Cardiac muscle cell (in vitro differentiated cells and primary cell): ENCODE measurements around the gene SMG7. TPM values are rescaled to one million over a fixed set of nuclear protein-coding genes. Genes with fewer than 3 reads are reported as not detected.

Experiments
- DNase-seq, 2 donors: peaks; one replicate each; pipeline versions ENCODE4 v3.0.0 to v3.0.0-alpha.2; 2010 to 2017; ENCODE audit warnings: low read depth in 1 of 2, low spot score in 1 of 2
- H3K27ac ChIP-seq: fragments of 200-600 bp; sonication (generic); 2 replicates; pipeline ENCODE4 v1.5.1; 2016
- H3K27me3 ChIP-seq: fragments of 200-600 bp; sonication (generic); 2 replicates; pipeline ENCODE4 v1.6.0; 2016; ENCODE audit warnings: control low read depth
- H3K36me3 ChIP-seq: fragments of 200-600 bp; sonication (generic); 2 replicates; pipeline ENCODE4 v1.5.1; 2016; ENCODE audit warnings: control low read depth
- H3K4me1 ChIP-seq: fragments of 200-600 bp; sonication (generic); 2 replicates; pipeline ENCODE4 v1.8.1; 2017; ENCODE audit warnings: low read depth, mild to moderate bottlenecking, mixed run types
- H3K4me3 ChIP-seq: fragments of 200-600 bp; sonication (generic); 2 replicates; pipeline ENCODE4 v1.5.1; 2016; ENCODE audit warnings: mild to moderate bottlenecking
- H3K9me3 ChIP-seq: fragments of 200-600 bp; sonication (generic); 2 replicates; pipeline ENCODE4 v1.5.1; 2017; ENCODE audit warnings: low read depth, mild to moderate bottlenecking, control low read depth
- polyA plus RNA-seq: library from polyadenylated mRNA; unstranded; fragments of >200 nt; fragmentation: Nextera tagmentation; extraction: Ambion mirVana; gene quantifications from 2 replicates; pipeline ENCODE4 v1.2.1, GENCODE V29; 2016
- total RNA-seq: library from RNA; depleted of rRNA; stranded (reverse); fragments of >200 nt; gene quantifications from 2 replicates; pipeline ENCODE4 v1.2.3, GENCODE V29; 2016
- TF ChIP-seq, protein P1 (sequence below): IDR thresholded peaks from 2 replicates; pipeline ENCODE4 v1.5.1; 2012; ENCODE audit warnings: low read depth, mild to moderate bottlenecking, low read length

The SMG7 gene
- total and polyA plus RNA-seq, 2 experiments from 2014 or later = 30.9 to 38.8 TPM

DNA sequence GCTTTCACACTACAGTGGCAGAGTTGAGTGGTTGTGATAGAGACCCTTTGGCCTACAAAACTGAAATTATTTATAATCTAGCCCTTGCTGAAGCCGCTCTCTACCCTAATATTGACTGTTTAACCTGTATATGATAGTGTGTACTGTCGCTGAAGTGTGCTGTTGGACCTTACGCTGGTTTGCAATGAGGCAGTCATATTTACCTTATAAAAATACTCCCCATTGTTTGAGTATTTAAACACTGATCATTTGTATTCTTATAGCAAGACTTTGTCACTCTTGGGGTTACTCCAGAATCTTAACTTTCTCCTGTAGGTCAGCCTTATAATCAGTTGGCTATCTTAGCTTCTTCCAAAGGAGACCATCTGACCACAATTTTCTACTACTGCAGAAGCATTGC, 56.3 kb downstream of the SMG7 start:
- Histone ChIP-seq H3K4me1 (no peaks in the 10 kb centered on the region), H3K9me3 (no peaks in the 10 kb centered on the region), H3K27me3 (no peaks in the 10 kb centered on the region), H3K36me3 (peaks cover 50% of the 10 kb centered on the region), H3K4me3 (no peak overlapping the region), H3K27ac (no peak overlapping the region)
- DNase-seq = no peak
- TF ChIP-seq, protein P1, sequence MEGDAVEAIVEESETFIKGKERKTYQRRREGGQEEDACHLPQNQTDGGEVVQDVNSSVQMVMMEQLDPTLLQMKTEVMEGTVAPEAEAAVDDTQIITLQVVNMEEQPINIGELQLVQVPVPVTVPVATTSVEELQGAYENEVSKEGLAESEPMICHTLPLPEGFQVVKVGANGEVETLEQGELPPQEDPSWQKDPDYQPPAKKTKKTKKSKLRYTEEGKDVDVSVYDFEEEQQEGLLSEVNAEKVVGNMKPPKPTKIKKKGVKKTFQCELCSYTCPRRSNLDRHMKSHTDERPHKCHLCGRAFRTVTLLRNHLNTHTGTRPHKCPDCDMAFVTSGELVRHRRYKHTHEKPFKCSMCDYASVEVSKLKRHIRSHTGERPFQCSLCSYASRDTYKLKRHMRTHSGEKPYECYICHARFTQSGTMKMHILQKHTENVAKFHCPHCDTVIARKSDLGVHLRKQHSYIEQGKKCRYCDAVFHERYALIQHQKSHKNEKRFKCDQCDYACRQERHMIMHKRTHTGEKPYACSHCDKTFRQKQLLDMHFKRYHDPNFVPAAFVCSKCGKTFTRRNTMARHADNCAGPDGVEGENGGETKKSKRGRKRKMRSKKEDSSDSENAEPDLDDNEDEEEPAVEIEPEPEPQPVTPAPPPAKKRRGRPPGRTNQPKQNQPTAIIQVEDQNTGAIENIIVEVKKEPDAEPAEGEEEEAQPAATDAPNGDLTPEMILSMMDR = no peak

GRCh38 chr1:183533617-183534174, 61.4 kb downstream of the SMG7 start:
- no peak overlapping the region for H3K27ac ChIP-seq
- TF ChIP-seq, protein P1 = no peak
- H3K36me3 ChIP-seq = peaks cover 61% of the 10 kb centered on the region
- H3K9me3 ChIP-seq = no peaks in the 10 kb centered on the region
- H3K4me1 ChIP-seq = no peaks in the 10 kb centered on the region
- H3K4me3 ChIP-seq = no peak overlapping the region
- no peaks in the 10 kb centered on the region for H3K27me3 ChIP-seq
- no peak for DNase-seq

- TF ChIP-seq, protein P1 = no peak
- DNase-seq = no peak
- Histone ChIP-seq H3K36me3 (peaks cover 68% of the 10 kb centered on the region), H3K4me1 (no peaks in the 10 kb centered on the region), H3K9me3 (no peaks in the 10 kb centered on the region), H3K27ac (no peak overlapping the region), H3K4me3 (no peak overlapping the region), H3K27me3 (no peaks in the 10 kb centered on the region)
Measured at GRCh38 chr1:183537405-183537804, 65.1 kb downstream of the SMG7 start.

DNA sequence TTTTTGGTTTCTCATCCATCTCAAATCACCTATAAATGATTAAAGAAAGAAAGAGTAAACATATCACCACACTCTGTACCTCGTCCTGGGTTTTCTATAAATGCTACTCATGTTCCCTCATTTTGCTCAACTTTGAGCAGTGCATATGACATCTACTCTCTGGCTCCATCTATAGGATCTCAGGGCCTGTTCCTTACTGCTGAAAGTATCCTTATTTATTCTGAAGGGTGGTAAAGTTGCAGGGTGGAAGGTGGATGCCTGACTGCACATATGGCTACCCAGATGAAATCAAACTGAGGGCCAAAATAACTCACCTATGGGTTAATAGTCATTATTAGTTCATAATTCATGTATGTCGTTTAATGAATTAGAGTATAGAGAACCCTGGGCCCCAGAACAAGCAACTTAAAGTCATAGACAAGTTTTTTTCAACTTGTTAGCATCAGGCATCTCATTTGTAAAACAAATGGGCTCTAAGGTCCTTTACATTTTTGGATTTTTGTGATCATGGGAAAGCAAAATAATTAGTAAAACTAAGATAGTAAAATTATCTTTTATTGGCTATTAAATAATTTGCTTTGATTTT, 71.4 kb downstream of the SMG7 start:
- no peaks in the 10 kb centered on the region for H3K9me3 ChIP-seq
- no peak overlapping the region for H3K4me3 ChIP-seq
- no peaks in the 10 kb centered on the region for H3K27me3 ChIP-seq
- H3K27ac ChIP-seq = peak overlapping the region; percentile 71
- H3K36me3 ChIP-seq = peaks cover 78% of the 10 kb centered on the region
- H3K4me1 ChIP-seq = no peaks in the 10 kb centered on the region
- peak; percentile 56 to 79 for DNase-seq
- TF ChIP-seq, protein P1 = peak; percentile 89

- peak in 1 of 2 donors; percentile 68 for DNase-seq
- no peak overlapping the region for H3K4me3 ChIP-seq
- no peaks in the 10 kb centered on the region for H3K27me3 ChIP-seq
- H3K36me3 ChIP-seq = peaks cover 80% of the 10 kb centered on the region
- H3K9me3 ChIP-seq = no peaks in the 10 kb centered on the region
- H3K4me1 ChIP-seq = no peaks in the 10 kb centered on the region
- TF ChIP-seq, protein P1 = no peak
- H3K27ac ChIP-seq = peak overlapping the region; percentile 71
Measured at GRCh38 chr1:183544598-183545297, 72.4 kb downstream of the SMG7 start.
